Stimulated activated CD8-positive, alpha-beta memory T cell treated with anti-CD3 and anti-CD28 coated beads, Interleukin-15, amount 100 ng/mL, for 4 hours (primary cell): Measurements from ENCODE around the gene SPRR3.

Source experiments
- DNase-seq, 2 donors: peaks; one replicate each; pipeline ENCODE4 v3.0.0-alpha.2; 2020; ENCODE audit warnings: low read depth in 2 of 2

The SPRR3 gene

GRCh38 chr1:153049211-153049610, 47.7 kb downstream of the SPRR3 start:
- DNase-seq: no peak
